Lower leg skin (tissue), 4 donors: ENCODE measurements around the gene ANO7. TPM values are rescaled to one million over a fixed set of nuclear protein-coding genes. Genes with fewer than 3 reads are reported as not detected.

Source experiments
- DNase-seq, 2 donors: peaks; one replicate each; pipeline ENCODE4 v3.0.0-alpha.2; 2019; ENCODE audit warnings: low spot score in 2 of 2
- H3K4me3 ChIP-seq: fragments of 200-600 bp; sonication (generic); 2 replicates; pipeline ENCODE4 v1.5.1; 2017; ENCODE audit warnings: mild to moderate bottlenecking, low read depth; ENCODE audit not compliant: poor library complexity, severe bottlenecking
- CTCF ChIP-seq, 3 donors: fragments of 450-650 bp; IDR thresholded peaks; one replicate each; pipeline ENCODE4 v1.5.1; 2016; ENCODE audit warnings: antibody characterized with exemption in 3 of 3, mild to moderate bottlenecking in 3 of 3, moderate library complexity in 2 of 3
- POLR2A ChIP-seq, 2 donors: fragments of 450-650 bp; IDR thresholded peaks; one replicate each; pipeline ENCODE4 v1.6.1; 2016 to 2017; ENCODE audit warnings: antibody characterized with exemption in 2 of 2, mild to moderate bottlenecking in 1 of 2, moderate library complexity in 1 of 2
- WGBS, 2 donors: methylation state at CpG; one replicate each; pipeline ENCODE4 v1.1.5; 2018; 5-methylcytosine and 5-hydroxymethylcytosine counted together
- intact Hi-C: fragments of 100-400 bp; cut with DNase I; formaldehyde crosslinking; loops from one replicate; pipeline ENCODE4 v1.15.0; 2023; ENCODE audit warnings: low total_unique reads
- total RNA-seq, 4 donors: library from RNA; depleted of rRNA; stranded (reverse); fragments of >200 nt; gene quantifications; one replicate each; pipeline ENCODE4 v1.1.0, GENCODE V29; 2016

Gene ANO7
- total RNA-seq, 4 donors from 2014 or later: 0.19 to 0.67 (median 0.35) TPM

- no peak overlapping the region for H3K4me3 ChIP-seq
- intact Hi-C loops: no loop called here
- WGBS, 2 donors: 61 to 62% methylated on average over 4 of the region's 4 CpGs
- no peak for DNase-seq
- TF ChIP-seq CTCF (IDR thresholded peaks at IDR 0.05) (no peak), POLR2A (IDR thresholded peaks at IDR 0.05) (no peak)
These were observed 601 bp upstream of the ANO7 start for GRCh38 chr2:241187918-241188234.

DNA sequence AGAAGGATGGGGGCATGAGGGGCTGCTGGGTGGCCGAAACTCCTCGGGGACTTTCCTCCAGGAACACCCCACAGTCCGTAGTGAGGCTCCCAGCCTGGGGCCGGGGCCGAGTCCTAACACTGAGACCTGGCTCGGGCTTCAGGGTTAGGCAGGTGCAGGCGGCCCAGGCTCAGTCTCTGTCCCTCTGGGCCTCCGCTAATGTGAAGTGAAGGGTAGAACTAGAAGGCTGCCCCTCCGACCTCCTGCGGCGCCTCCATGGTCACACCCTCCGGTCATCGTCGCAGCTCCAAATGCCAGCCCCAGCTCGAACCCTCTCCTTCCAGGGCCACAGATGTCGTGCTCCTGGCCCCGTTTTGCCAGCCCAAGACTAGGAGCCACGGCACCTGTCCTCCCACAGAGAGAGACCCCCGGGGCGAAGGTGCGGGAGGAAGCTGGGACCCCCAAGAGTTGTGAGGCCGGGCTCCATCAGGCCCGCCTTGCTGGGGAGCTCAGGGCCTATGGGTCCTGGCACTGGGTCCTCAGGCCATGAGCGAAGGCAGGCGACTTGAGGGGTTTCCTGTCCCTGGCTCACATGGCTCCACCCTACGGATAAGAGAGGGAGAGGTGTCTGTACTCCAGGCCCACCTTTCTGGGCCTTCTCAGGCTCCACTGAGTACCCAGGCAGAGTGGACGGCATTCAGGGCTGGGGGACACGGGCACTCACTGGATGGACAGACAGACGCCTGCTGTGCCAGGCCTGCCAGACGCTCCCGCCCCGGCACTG, 797 bp downstream of the ANO7 start:
- H3K4me3 ChIP-seq: no peak overlapping the region
- TF ChIP-seq CTCF (IDR thresholded peaks at IDR 0.05) (no peak), POLR2A (IDR thresholded peaks at IDR 0.05) (no peak)
- intact Hi-C loops: no loop called here
- no peak for DNase-seq
- WGBS, 2 donors: 87 to 92% methylated on average over 14 to 22 of the region's 32 CpGs

GRCh38 chr2:241189856-241190201, 1.4 kb downstream of the ANO7 start:
- TF ChIP-seq POLR2A (IDR thresholded peaks at IDR 0.05): no peak
- no peak for TF ChIP-seq CTCF (IDR thresholded peaks at IDR 0.05)
- no peak for DNase-seq
- WGBS, 2 donors: 88 to 96% methylated on average over 4 to 13 of the region's 15 CpGs
- intact Hi-C loops: no loop called here
- no peak overlapping the region for H3K4me3 ChIP-seq

DNA sequence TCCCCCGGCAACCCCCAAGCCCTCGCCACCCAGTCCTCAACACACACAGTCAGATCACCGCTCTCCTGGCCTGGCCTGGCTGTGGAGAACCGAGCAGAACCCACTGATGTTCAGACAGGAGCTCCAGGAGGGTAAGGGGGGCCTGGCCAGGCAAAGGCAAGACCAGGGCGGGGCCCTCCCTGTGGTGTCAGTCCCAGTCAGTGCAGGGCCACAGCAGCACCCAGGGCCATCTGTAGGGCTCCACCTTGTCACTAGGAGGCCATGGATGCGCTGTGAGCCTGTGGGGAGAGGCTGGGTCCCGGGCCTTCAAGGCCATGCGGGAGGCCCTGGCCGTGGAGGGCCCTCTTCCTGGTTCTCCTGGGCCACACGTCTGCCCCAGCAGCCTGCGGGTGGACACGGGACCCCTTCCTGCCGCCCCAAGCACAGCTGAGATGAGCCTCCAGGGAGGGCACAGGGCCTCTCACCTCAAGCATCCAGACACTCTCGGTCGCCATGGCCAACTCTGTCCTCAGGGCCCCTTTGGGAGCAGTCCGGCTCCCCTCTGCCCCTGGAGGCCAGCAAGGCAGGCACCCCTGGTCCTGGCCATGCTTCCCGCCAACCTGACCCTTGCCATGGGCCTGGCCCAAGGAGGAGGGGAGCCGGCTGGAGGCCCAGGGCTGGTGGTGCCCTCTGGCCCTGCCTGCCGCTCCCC, 2.0 kb downstream of the ANO7 start:
- WGBS, 2 donors: 85 to 92% methylated on average over 10 to 12 of the region's 19 CpGs
- no peak for DNase-seq
- no peak for TF ChIP-seq POLR2A (IDR thresholded peaks at IDR 0.05)
- intact Hi-C loops: no loop called here
- no peak overlapping the region for H3K4me3 ChIP-seq

DNA sequence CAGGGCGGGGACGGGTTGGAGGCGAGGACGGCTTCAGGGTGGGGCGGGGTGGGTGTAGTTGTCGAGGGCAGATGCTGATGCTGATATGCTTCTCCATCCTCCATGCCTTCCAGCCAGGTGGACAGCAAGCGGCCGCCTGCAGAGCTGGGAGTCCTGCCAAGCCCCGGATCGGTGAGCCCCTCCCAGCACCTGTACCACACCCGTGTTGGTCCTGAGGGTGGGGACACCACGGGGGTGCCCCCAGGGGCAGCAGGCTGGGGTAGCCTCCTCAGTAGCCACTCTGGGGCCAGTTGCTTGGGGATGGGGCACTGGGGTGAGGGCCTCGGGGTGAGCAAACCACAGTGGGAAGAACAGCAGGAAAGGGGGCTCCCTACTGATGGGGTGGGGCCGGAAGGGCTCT, 2.6 kb downstream of the ANO7 start:
- WGBS, 2 donors: 57 to 85% methylated on average over 2 to 14 of the region's 14 CpGs
- H3K4me3 ChIP-seq: no peak overlapping the region
- intact Hi-C loops: no loop called here
- TF ChIP-seq POLR2A (IDR thresholded peaks at IDR 0.05) (no peak), CTCF (IDR thresholded peaks at IDR 0.05) (no peak)
- DNase-seq: no peak

GRCh38 chr2:241193271-241193670, 4.8 kb downstream of the ANO7 start:
- WGBS, 2 donors: 76 to 77% methylated on average over 8 of the region's 8 CpGs
- H3K4me3 ChIP-seq: no peak overlapping the region
- intact Hi-C loops: no loop called here
- TF ChIP-seq POLR2A (IDR thresholded peaks at IDR 0.05) (no peak), CTCF (IDR thresholded peaks at IDR 0.05) (no peak)
- DNase-seq: no peak
